Glomerular visceral epithelial cell (primary cell): Measurements from ENCODE around the gene THAP8.
"Not testable (repeated sequence)": the region's sequence is repeated elsewhere in the genome, so short reads cannot be mapped to it uniquely, and the experiment has no call there.

Source experiments
- DNase-seq: peaks from one replicate; pipeline ENCODE4 v3.0.0-alpha.2; 2016; ENCODE audit errors: extremely low spot score

The THAP8 gene

GRCh38 chr19:36068810-36069499 is 14.9 kb upstream of the THAP8 start:
- not testable (repeated sequence) for DNase-seq

- DNase-seq = no peak
These were observed 13.6 kb upstream of the THAP8 start for GRCh38 chr19:36067681-36068080.

GRCh38 chr19:36064826-36065225 is 10.7 kb upstream of the THAP8 start:
- DNase-seq = no peak

DNA sequence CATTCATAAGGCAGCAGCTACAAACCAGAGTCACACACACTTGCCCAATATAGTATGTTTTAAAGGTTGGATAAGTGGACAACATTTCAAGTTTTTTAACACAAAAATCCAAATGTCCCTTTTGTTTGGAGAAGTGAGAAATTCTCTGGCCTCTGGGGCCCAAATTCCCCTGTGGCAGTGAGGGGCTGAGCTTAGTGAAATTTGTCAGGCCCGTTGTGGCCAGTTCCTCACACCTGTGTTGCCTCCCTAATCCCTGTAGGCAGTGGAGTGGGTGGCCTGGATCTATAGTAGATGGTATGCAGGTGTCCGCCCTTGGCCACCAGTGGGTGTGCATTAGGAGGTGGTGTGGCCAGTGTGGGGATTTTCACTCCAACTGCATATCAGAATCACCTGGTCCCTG is 7.3 kb upstream of the THAP8 start:
- DNase-seq = no peak

DNA sequence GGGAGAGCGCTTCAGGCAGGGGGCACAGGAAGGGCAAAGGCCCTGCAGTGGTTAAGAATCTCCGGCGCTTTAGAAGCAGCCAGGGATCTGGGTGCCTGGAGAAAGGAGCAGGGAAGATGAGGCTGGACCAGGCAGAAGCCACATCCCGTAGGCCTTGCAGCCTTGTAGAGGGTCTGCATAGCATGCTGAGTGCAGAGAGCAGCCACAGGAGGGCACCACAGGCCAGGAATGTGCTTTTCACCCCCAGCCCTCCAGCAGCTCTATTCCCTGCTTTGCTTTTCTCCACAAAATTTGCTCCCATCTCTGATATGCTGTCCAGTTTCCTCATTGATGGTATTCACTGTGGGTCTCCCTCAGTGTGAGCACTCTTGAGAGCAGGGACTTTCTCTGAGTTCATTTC is 6.3 kb upstream of the THAP8 start:
- DNase-seq = peak; percentile 56

- DNase-seq = no peak
These were observed 5.3 kb upstream of the THAP8 start for GRCh38 chr19:36059180-36059910.

- DNase-seq = no peak
These were observed 4.5 kb upstream of the THAP8 start for GRCh38 chr19:36058481-36059179.

DNA sequence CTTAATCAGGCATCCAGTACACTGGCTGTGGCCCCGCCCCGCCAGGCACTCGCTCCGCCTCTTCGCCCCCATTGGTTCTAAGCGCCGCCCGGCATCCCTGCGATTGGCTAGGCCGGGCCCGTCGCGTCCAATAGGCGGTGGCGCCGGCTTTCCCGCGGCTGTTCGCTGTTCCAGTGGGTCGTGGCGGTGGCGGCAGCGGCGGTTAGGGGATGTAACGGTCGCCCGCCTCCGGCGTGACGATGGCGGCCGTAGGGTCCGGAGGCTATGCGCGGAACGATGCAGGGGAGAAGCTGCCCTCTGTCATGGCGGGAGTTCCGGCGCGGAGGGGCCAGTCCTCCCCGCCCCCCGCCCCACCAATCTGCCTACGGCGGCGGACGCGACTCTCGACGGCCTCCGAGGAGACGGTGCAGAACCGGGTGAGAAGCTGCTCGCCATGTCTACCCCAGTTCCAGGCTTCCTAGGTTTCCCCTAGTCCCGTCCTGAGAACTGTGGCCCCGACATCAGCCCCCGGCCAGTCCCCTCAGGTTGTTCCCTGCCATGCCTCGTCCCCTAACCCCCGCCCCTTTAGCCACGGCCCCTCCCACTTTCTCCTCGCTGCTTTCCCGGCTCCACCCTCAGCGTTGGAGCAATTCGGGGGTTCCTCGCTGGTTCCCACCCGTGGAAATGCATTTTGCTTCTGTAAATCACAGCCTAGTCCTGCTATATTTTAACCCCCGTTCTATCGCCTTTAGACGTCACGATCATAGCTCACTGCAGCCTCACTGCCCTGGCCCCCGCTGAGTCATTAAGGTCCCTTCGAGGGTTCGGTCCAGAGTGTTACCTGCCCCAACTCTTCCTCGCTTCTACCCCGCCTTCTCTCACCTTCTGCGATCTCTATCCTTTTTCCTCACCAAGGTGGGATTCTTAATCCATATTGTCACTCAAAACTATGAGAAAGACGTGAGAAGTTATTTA is 925 bp upstream of the THAP8 start, which contains the start of gene WDR62:
TSS of gene WDR62 (plus strand) at position 165 of the 954 bp plus-strand sequence. CDS start at position 240, 75 bp downstream.
- DNase-seq = peak; percentile 94

DNA sequence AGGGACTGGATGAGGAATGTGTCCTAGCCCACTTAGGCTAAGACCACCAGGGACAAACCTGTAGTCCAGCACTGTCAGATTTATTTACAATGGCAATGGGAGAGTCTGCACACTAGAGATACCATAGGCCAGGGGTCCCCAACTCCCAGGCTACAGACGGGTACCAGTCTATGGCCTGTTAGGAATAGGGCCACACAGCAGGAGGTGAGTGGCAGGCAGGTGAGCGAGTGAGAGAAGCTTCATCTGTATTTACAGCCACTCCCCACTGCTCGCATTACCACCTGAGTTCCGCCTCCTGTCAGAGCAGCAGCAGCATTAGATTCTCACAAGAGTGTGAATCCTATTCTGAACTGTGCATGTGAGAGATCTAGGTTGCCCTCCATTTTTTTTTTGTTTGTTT is 2.4 kb downstream of the THAP8 start:
- no peak for DNase-seq

DNA sequence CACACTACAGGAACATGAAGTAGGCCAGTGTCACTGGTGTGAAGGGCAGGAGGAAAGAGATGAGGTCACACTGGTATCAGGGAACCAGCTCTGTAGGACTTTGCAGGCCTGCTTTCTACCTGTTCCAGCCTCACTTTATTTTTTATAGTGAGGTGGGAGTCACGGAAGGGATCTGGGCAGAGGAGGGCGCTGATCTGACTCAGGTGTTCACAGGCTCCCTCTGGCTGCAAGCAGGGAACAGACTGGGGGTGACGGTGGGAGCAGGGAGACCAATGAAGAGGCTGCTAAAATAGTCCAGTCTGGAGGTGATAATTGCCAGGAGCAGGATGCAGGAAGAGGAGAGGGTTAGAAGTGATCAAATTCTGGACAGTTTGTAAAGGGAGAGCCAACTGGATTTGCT is 2.8 kb downstream of the THAP8 start:
- no peak for DNase-seq

GRCh38 chr19:36049080-36049698 is 4.9 kb downstream of the THAP8 start:
- DNase-seq = no peak

GRCh38 chr19:36047835-36048234 is 6.2 kb downstream of the THAP8 start:
- DNase-seq = no peak

DNA sequence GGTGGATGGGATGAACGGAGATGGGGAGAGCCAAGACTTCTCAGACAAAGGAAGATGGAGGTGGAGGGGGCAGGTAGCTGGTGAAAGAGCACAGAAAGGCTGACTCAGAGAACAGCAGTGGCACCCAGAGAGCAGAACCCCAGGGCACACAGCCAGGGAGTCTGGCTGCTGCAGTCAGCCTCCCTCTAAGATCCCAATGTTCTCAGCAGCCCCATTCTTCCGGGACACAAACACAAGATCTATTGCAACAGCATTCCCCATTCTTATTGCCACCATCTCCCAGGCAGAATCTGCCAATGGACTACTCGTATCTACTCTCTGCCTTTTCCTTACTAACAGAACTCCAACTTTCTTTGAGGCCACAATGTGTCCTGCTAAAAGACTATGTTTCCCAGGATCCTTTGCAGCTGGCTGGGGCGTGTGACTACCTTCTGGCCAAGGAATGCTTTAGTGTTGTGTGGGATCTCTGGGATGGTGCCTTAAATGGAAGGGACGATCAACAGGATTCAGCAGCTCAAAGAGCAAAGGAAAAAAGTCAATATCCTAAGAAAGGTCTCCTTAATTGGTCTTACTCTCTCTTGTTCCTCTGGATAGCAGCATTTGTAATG is 7.5 kb downstream of the THAP8 start:
- no peak for DNase-seq

- no peak for DNase-seq
These were observed 10.1 kb downstream of the THAP8 start for GRCh38 chr19:36043952-36044351.

- peak; percentile 72 for DNase-seq
These were observed 12.3 kb downstream of the THAP8 start for GRCh38 chr19:36041831-36042230.

DNA sequence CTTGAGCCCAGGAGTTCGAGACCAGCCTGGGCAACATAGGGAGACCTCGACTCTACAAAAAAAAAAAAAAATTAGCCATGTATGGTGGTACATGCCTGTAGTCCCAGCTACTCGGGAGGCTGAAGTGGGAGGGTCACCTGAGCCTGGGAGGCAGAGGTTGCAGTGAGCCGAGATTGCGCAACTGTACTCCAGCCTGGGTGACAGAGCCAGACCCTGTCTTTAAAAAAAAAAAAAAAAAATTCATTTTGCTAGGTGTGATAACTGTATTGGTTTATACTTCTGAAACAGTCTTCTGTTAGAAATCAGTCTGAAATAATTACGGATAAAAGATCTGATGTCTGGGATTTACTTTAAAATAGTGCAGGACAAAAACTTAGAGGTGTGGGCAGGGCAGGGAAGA is 13.0 kb downstream of the THAP8 start:
- DNase-seq = not testable (repeated sequence)

- DNase-seq = no peak
These were observed 13.6 kb downstream of the THAP8 start for GRCh38 chr19:36040495-36040894.

- DNase-seq = peak; percentile 75
These were observed 21.6 kb downstream of the THAP8 start, which contains the start of gene CLIP3 for GRCh38 chr19:36032251-36033104. TSS of gene CLIP3 (minus strand) at chr19:36032873. CDS start at chr19:36032357, 516 bp downstream.

GRCh38 chr19:36031308-36031707 is 22.8 kb downstream of the THAP8 start:
- DNase-seq = no peak
